Uterus (tissue), 4 donors: ENCODE data around the gene DHX34. TPM values are rescaled to one million over a fixed set of nuclear protein-coding genes. Genes with fewer than 3 reads are reported as not detected.

Experiments
- DNase-seq, 2 donors: peaks; one replicate each; pipeline ENCODE4 v3.0.0-alpha.2; 2019 to 2020
- H3K27ac ChIP-seq, 2 donors: fragments of 200-600 bp; sonication (generic); 1 replicate in 1 of 2; 2 replicates in 1 of 2; pipeline ENCODE4 v1.5.1; 2016 to 2018
- H3K27me3 ChIP-seq, 2 donors: fragments of 200-600 bp; sonication (generic); one replicate each; pipeline ENCODE4 v1.5.1; 2018 to 2019; ENCODE audit warnings: control low read depth in 1 of 2
- H3K36me3 ChIP-seq, 2 donors: fragments of 200-600 bp; sonication (generic); one replicate each; pipeline ENCODE4 v1.5.1; 2019; ENCODE audit warnings: control low read depth in 1 of 2
- H3K4me1 ChIP-seq, 2 donors: fragments of 200-600 bp; sonication (generic); one replicate each; pipeline ENCODE4 v1.5.1; 2018 to 2019; ENCODE audit warnings: control low read depth in 1 of 2
- H3K4me3 ChIP-seq, 2 donors: fragments of 200-600 bp; sonication (generic); 1 replicate in 1 of 2; 2 replicates in 1 of 2; pipeline ENCODE4 v1.5.1; 2018 to 2019; ENCODE audit warnings: mild to moderate bottlenecking in 1 of 2
- H3K9me3 ChIP-seq, 2 donors: fragments of 200-600 bp; sonication (generic); one replicate each; pipeline ENCODE4 v1.5.1; 2019; ENCODE audit warnings: control low read depth in 1 of 2
- POLR2A ChIP-seq, 2 donors: fragments of 450-650 bp; IDR thresholded peaks; one replicate each; pipeline ENCODE4 v1.6.1; 2016; ENCODE audit warnings: antibody characterized with exemption in 2 of 2, mild to moderate bottlenecking in 1 of 2, moderate library complexity in 1 of 2
- intact Hi-C: fragments of 100-400 bp; cut with DNase I; formaldehyde crosslinking; loops from one replicate; pipeline ENCODE4 v1.15.1; 2023; ENCODE audit warnings: low total_unique reads
- total RNA-seq, 4 donors: library from RNA; depleted of rRNA in 3 of 4; stranded (reverse); fragments of >200 nt in 3 of 4; gene quantifications; one replicate each; pipeline versions ENCODE4 v1.1.0 to v1.2.4, GENCODE V29; 2014 to 2023
- TF ChIP-seq, protein P1 (sequence below), 4 experiments: fragments of 200-600 bp in 2 of 4; fragments of 450-650 bp in 2 of 4; sonication (generic) in 2 of 4; IDR thresholded peaks; one replicate each; pipeline ENCODE4 v1.5.1; 2016 to 2019; ENCODE audit warnings: antibody characterized with exemption in 4 of 4, mild to moderate bottlenecking in 2 of 4, moderate library complexity in 1 of 4
- donor health status: DM: yes; HTN: yes; CAD: no.

Gene DHX34
- total RNA-seq, 4 donors from 2014 or later = 11.5 to 17.3 (median 15.8) TPM

- Histone ChIP-seq H3K27ac (no peak overlapping the region), H3K27me3 (no peaks in the 10 kb centered on the region), H3K9me3 (no peaks in the 10 kb centered on the region), H3K36me3 (no peaks in the 10 kb centered on the region), H3K4me3 (no peak overlapping the region), H3K4me1 (no peaks in the 10 kb centered on the region)
- no peak for DNase-seq
- no peak for TF ChIP-seq POLR2A (IDR thresholded peaks at IDR 0.05)
- TF ChIP-seq, protein P1, sequence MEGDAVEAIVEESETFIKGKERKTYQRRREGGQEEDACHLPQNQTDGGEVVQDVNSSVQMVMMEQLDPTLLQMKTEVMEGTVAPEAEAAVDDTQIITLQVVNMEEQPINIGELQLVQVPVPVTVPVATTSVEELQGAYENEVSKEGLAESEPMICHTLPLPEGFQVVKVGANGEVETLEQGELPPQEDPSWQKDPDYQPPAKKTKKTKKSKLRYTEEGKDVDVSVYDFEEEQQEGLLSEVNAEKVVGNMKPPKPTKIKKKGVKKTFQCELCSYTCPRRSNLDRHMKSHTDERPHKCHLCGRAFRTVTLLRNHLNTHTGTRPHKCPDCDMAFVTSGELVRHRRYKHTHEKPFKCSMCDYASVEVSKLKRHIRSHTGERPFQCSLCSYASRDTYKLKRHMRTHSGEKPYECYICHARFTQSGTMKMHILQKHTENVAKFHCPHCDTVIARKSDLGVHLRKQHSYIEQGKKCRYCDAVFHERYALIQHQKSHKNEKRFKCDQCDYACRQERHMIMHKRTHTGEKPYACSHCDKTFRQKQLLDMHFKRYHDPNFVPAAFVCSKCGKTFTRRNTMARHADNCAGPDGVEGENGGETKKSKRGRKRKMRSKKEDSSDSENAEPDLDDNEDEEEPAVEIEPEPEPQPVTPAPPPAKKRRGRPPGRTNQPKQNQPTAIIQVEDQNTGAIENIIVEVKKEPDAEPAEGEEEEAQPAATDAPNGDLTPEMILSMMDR (IDR thresholded peaks at IDR 0.05) = no peak
- intact Hi-C loops = no loop called here
Observed at GRCh38 chr19:47377801-47378200, 28.7 kb downstream of the DHX34 start.

GRCh38 chr19:47378246-47378645 is 29.1 kb downstream of the DHX34 start:
- H3K4me3 ChIP-seq = no peak overlapping the region
- no peaks in the 10 kb centered on the region for H3K9me3 ChIP-seq
- DNase-seq = no peak
- no peak overlapping the region for H3K27ac ChIP-seq
- no peaks in the 10 kb centered on the region for H3K36me3 ChIP-seq
- no peaks in the 10 kb centered on the region for H3K27me3 ChIP-seq
- intact Hi-C loops = no loop called here
- H3K4me1 ChIP-seq = no peaks in the 10 kb centered on the region
- TF ChIP-seq, protein P1 (IDR thresholded peaks at IDR 0.05) = no peak
- no peak for TF ChIP-seq POLR2A (IDR thresholded peaks at IDR 0.05)

GRCh38 chr19:47379381-47379938 is 30.3 kb downstream of the DHX34 start:
- TF ChIP-seq, protein P1 (IDR thresholded peaks at IDR 0.05) = no peak
- TF ChIP-seq POLR2A (IDR thresholded peaks at IDR 0.05) = no peak
- Histone ChIP-seq H3K4me1 (no peaks in the 10 kb centered on the region), H3K4me3 (no peak overlapping the region), H3K9me3 (no peaks in the 10 kb centered on the region), H3K36me3 (no peaks in the 10 kb centered on the region), H3K27ac (no peak overlapping the region), H3K27me3 (no peaks in the 10 kb centered on the region)
- intact Hi-C loops = no loop called here
- no peak for DNase-seq

DNA sequence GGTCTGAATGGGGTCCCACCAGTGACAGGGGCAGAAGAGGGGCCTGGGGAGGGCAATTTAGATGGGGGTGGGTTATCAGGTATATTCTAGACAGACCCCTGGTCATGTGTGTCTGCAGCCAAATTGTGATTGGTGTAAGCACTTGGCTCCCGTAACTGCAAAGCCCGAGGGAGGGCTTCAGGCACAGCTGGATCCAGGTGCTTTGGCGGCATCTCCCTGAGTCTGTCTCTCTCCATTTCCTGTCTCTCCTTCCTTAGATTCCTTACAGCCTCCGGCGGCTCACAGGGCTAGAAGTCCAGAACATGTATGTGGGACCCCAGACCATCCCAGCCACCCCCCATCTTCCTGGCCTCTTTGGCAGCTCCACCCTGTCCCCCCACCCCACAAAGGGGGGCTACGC is 31.4 kb downstream of the DHX34 start:
- no peak for TF ChIP-seq POLR2A (IDR thresholded peaks at IDR 0.05)
- TF ChIP-seq, protein P1 (IDR thresholded peaks at IDR 0.05) = no peak
- Histone ChIP-seq H3K9me3 (no peaks in the 10 kb centered on the region), H3K27me3 (no peaks in the 10 kb centered on the region), H3K4me3 (no peak overlapping the region), H3K36me3 (no peaks in the 10 kb centered on the region), H3K27ac (no peak overlapping the region), H3K4me1 (no peaks in the 10 kb centered on the region)
- no peak for DNase-seq
- intact Hi-C loops = loop anchor here (5.0 kb wide), 1 partner anchor 87 kb away; no protein-coding TSS in a partner anchor

- Histone ChIP-seq H3K27ac (no peak overlapping the region), H3K36me3 (no peaks in the 10 kb centered on the region), H3K27me3 (no peaks in the 10 kb centered on the region), H3K9me3 (no peaks in the 10 kb centered on the region), H3K4me3 (no peak overlapping the region), H3K4me1 (no peaks in the 10 kb centered on the region)
- intact Hi-C loops = loop anchor here (5.0 kb wide), 1 partner anchor 86 kb away; no protein-coding TSS in a partner anchor
- TF ChIP-seq POLR2A (IDR thresholded peaks at IDR 0.05) = no peak
- TF ChIP-seq, protein P1 (IDR thresholded peaks at IDR 0.05) = no peak
- no peak for DNase-seq
Observed at GRCh38 chr19:47381121-47381520, 32.0 kb downstream of the DHX34 start.
